A673 (cell line): Measurements from ENCODE around the gene PRKCQ.

Experiments used
- EZH2 ChIP-seq: fragments of 200-600 bp; sonication (generic); IDR thresholded peaks from 2 replicates; pipeline ENCODE4 v1.6.1; 2017; ENCODE audit warnings: borderline replicate concordance, low read depth, mild to moderate bottlenecking, mixed read lengths, antibody characterized with exemption, low read length; ENCODE audit not compliant: poor library complexity, severe bottlenecking
- TF ChIP-seq, protein P1 (sequence below): fragments of 300-800, 200-600 bp; sonication (generic); conservative IDR thresholded peaks from 2 replicates; pipeline ENCODE4 v1.5.1; 2017; ENCODE audit warnings: low read depth, mild to moderate bottlenecking, antibody characterized with exemption, low read length, moderate library complexity, mixed read lengths

GRCh38 chr10:6563075-6563474 lies 17.0 kb downstream of the PRKCQ start:
- TF ChIP-seq, protein P1, sequence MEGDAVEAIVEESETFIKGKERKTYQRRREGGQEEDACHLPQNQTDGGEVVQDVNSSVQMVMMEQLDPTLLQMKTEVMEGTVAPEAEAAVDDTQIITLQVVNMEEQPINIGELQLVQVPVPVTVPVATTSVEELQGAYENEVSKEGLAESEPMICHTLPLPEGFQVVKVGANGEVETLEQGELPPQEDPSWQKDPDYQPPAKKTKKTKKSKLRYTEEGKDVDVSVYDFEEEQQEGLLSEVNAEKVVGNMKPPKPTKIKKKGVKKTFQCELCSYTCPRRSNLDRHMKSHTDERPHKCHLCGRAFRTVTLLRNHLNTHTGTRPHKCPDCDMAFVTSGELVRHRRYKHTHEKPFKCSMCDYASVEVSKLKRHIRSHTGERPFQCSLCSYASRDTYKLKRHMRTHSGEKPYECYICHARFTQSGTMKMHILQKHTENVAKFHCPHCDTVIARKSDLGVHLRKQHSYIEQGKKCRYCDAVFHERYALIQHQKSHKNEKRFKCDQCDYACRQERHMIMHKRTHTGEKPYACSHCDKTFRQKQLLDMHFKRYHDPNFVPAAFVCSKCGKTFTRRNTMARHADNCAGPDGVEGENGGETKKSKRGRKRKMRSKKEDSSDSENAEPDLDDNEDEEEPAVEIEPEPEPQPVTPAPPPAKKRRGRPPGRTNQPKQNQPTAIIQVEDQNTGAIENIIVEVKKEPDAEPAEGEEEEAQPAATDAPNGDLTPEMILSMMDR = no peak
- TF ChIP-seq EZH2 = no peak
